Gastroesophageal sphincter (tissue), 4 donors: ENCODE measurements around the gene ABHD3. TPM values are rescaled to one million over a fixed set of nuclear protein-coding genes. Genes with fewer than 3 reads are reported as not detected.
"Not testable (repeated sequence)": the region's sequence is repeated elsewhere in the genome, so short reads cannot be mapped to it uniquely, and the experiment has no call there.

Experiments
- ATAC-seq: fragments of 150-250 bp; one replicate; pipeline ENCODE4 v1.9.1; 2016; ENCODE audit warnings: mild to moderate bottlenecking, moderate library complexity
- H3K27ac ChIP-seq, 4 donors: fragments of 200-600 bp; sonication (generic) in 3 of 4; 1 replicate in 3 of 4; 2 replicates in 1 of 4; pipeline ENCODE4 v1.5.1; 2016 to 2019
- H3K27me3 ChIP-seq: fragments of 200-600 bp; sonication (generic); one replicate; pipeline ENCODE4 v1.5.1; 2019
- H3K36me3 ChIP-seq, 2 donors: fragments of 200-600 bp; sonication (generic); one replicate each; pipeline ENCODE4 v1.5.1; 2019; ENCODE audit warnings: control low read depth in 1 of 2
- H3K4me1 ChIP-seq, 3 donors: fragments of 200-600 bp; sonication (generic); 1 replicate in 2 of 3; 2 replicates in 1 of 3; pipeline ENCODE4 v1.5.1; 2016 to 2019; ENCODE audit warnings: control low read depth in 2 of 3
- H3K4me3 ChIP-seq, 2 donors: fragments of 200-600 bp; sonication (generic); one replicate each; pipeline ENCODE4 v1.5.1; 2019; ENCODE audit warnings: mild to moderate bottlenecking in 1 of 2, moderate library complexity in 1 of 2
- H3K9me3 ChIP-seq, 3 donors: fragments of 200-600 bp; sonication (generic); one replicate each; pipeline ENCODE4 v1.5.1; 2017 to 2019; ENCODE audit warnings: control low read depth in 2 of 3
- EP300 ChIP-seq: sonication (generic); formaldehyde crosslinking; IDR thresholded peaks from one replicate; pipeline ENCODE4 v1.6.1; 2017; ENCODE audit warnings: antibody characterized with exemption, mild to moderate bottlenecking
- POLR2A ChIP-seq, 2 donors: fragments of 450-650 bp; IDR thresholded peaks; one replicate each; pipeline ENCODE4 v1.6.1; 2017; ENCODE audit warnings: antibody characterized with exemption in 2 of 2, mild to moderate bottlenecking in 2 of 2, moderate library complexity in 1 of 2
- POLR2AphosphoS5 ChIP-seq: sonication (generic); formaldehyde crosslinking; IDR thresholded peaks from one replicate; pipeline ENCODE4 v1.6.1; 2017; ENCODE audit warnings: antibody characterized with exemption
- WGBS, 2 donors: methylation state at CpG; one replicate each; pipeline ENCODE4 v1.1.5; 2018; ENCODE audit warnings: low coverage in 1 of 2; 5-methylcytosine and 5-hydroxymethylcytosine counted together
- total RNA-seq, 4 donors: library from RNA; depleted of rRNA; stranded (reverse); fragments of >200 nt; gene quantifications; one replicate each; pipeline ENCODE4 v1.1.0, GENCODE V29; 2016
- TF ChIP-seq, protein P1 (sequence below), 4 experiments: fragments of 200-600 bp in 2 of 4; fragments of 450-650 bp in 2 of 4; sonication (generic) in 1 of 4; IDR thresholded peaks; one replicate each; pipeline ENCODE4 v1.5.1; 2017 to 2019; ENCODE audit warnings: antibody characterized with exemption in 4 of 4, mild to moderate bottlenecking in 2 of 4, moderate library complexity in 2 of 4

ABHD3 gene
- total RNA-seq, 4 donors from 2014 or later = 4.9 to 18.6 (median 8.5) TPM

DNA sequence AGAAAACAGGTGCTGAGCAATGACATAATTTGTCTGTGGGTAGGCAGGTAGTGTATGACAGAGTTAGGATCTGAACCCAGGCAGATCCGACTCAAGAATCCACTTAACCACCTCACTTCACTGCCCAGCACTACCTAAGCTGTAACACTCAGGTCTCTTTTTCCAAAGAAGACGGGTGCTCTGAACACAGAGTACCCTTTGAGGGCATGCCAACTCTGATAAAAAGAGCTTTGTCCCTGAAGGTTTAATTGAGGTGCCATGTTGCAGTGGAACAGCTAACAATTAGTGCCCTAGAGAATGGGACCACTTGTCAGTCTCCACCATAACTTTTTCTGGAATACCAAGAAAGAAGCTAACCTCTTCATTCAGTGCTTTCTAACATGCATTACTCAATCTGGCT lies 11.3 kb downstream of the ABHD3 start:
- WGBS, 2 donors = 87 to 100% methylated on average over 2 of the region's 2 CpGs
- ATAC-seq = no peak
- Histone ChIP-seq H3K36me3 (peaks cover 0 to 36% of the 10 kb centered on the region in 2 donors), H3K9me3 (peaks cover 0 to 13% (median 0%) of the 10 kb centered on the region in 3 donors), H3K27me3 (no peaks in the 10 kb centered on the region), H3K4me3 (no peak overlapping the region), H3K4me1 (no peaks in the 10 kb centered on the region), H3K27ac (no peak overlapping the region)
- no peak for TF ChIP-seq POLR2A (IDR thresholded peaks at IDR 0.05)
- no peak for TF ChIP-seq EP300
- no peak for TF ChIP-seq POLR2AphosphoS5
- TF ChIP-seq, protein P1, sequence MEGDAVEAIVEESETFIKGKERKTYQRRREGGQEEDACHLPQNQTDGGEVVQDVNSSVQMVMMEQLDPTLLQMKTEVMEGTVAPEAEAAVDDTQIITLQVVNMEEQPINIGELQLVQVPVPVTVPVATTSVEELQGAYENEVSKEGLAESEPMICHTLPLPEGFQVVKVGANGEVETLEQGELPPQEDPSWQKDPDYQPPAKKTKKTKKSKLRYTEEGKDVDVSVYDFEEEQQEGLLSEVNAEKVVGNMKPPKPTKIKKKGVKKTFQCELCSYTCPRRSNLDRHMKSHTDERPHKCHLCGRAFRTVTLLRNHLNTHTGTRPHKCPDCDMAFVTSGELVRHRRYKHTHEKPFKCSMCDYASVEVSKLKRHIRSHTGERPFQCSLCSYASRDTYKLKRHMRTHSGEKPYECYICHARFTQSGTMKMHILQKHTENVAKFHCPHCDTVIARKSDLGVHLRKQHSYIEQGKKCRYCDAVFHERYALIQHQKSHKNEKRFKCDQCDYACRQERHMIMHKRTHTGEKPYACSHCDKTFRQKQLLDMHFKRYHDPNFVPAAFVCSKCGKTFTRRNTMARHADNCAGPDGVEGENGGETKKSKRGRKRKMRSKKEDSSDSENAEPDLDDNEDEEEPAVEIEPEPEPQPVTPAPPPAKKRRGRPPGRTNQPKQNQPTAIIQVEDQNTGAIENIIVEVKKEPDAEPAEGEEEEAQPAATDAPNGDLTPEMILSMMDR (IDR thresholded peaks at IDR 0.05) = no peak

GRCh38 chr18:21689736-21690135 lies 14.8 kb downstream of the ABHD3 start:
- ATAC-seq = no peak
- no peak overlapping the region for H3K4me3 ChIP-seq
- peaks cover 0 to 30% of the 10 kb centered on the region in 2 donors for H3K36me3 ChIP-seq
- H3K27ac ChIP-seq = no peak overlapping the region
- 94 to 100% methylated on average over 1 of the region's 1 CpG for WGBS, 2 donors
- H3K4me1 ChIP-seq = no peaks in the 10 kb centered on the region
- H3K9me3 ChIP-seq = peaks cover 0 to 13% (median 0%) of the 10 kb centered on the region in 3 donors
- TF ChIP-seq POLR2AphosphoS5 (no peak), EP300 (no peak), POLR2A (IDR thresholded peaks at IDR 0.05) (no peak)
- TF ChIP-seq, protein P1 (IDR thresholded peaks at IDR 0.05) = no peak
- no peaks in the 10 kb centered on the region for H3K27me3 ChIP-seq

- Histone ChIP-seq H3K4me3 (no peak overlapping the region), H3K36me3 (peaks cover 0 to 16% of the 10 kb centered on the region in 2 donors), H3K27ac (no peak overlapping the region), H3K4me1 (no peaks in the 10 kb centered on the region), H3K9me3 (peaks cover 0 to 13% (median 0%) of the 10 kb centered on the region in 3 donors), H3K27me3 (no peaks in the 10 kb centered on the region)
- no peak for TF ChIP-seq POLR2AphosphoS5
- TF ChIP-seq EP300 = no peak
- TF ChIP-seq POLR2A (IDR thresholded peaks at IDR 0.05) = no peak
- TF ChIP-seq, protein P1 (IDR thresholded peaks at IDR 0.05) = no peak
- 44 to 51% methylated on average over 5 to 8 of the region's 8 CpGs for WGBS, 2 donors
- no peak for ATAC-seq
Observed at GRCh38 chr18:21686282-21687105, 18.1 kb downstream of the ABHD3 start.

DNA sequence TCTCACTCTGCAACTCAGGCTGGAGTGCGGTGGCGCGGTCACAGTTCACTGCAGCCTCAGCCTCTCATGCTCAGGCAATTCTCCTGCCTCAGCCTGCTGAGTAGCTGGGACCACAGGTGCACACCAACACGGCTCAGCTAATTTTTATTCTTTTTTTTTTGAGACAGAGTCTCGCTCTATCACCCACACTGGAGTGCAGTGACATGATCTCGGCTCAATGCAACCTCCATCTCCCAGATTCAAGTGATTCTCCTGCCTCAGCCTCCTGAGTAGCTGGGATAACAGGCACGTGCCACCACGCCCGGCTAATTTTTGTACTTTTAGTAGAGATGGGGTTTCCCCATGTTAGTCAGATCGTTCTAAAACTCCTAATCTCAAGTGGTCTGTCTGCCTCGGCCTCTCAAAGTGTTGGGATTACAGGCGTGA lies 19.0 kb downstream of the ABHD3 start:
- not testable (repeated sequence) for H3K4me1 ChIP-seq
- whole genome bisulfite sequencing, 2 donors = 97 to 100% methylated on average over 3 to 8 of the region's 12 CpGs

GRCh38 chr18:21684731-21685130 lies 19.8 kb downstream of the ABHD3 start:
- Histone ChIP-seq H3K4me3 (no peak overlapping the region), H3K27ac (no peak overlapping the region), H3K36me3 (peaks cover 0 to 2% of the 10 kb centered on the region in 2 donors), H3K27me3 (no peaks in the 10 kb centered on the region), H3K4me1 (no peaks in the 10 kb centered on the region), H3K9me3 (peaks cover 0 to 3% (median 0%) of the 10 kb centered on the region in 3 donors)
- no peak for ATAC-seq
- WGBS, 2 donors = 83 to 100% methylated on average over 2 of the region's 2 CpGs
- TF ChIP-seq POLR2AphosphoS5 (no peak), EP300 (no peak), POLR2A (IDR thresholded peaks at IDR 0.05) (no peak)
- TF ChIP-seq, protein P1 (IDR thresholded peaks at IDR 0.05) = no peak

More for the DNA sequence above, 19.0 kb downstream of the ABHD3 start:
- Histone ChIP-seq H3K9me3 (peaks cover 0 to 11% (median 0%) of the 10 kb centered on the region in 3 donors), H3K36me3 (peaks cover 0 to 11% of the 10 kb centered on the region in 2 donors)
- H3K27ac ChIP-seq, ATAC-seq, H3K27me3 ChIP-seq, H3K4me3 ChIP-seq: not testable (repeated sequence)
